IPS-18a (cell line): ENCODE measurements around the gene MYH6.

ENCODE experiments used
- H3K27ac ChIP-seq: one replicate; pipeline ENCODE4 v1.5.1; 2013; ENCODE audit warnings: low read length
- H3K27me3 ChIP-seq: one replicate; pipeline ENCODE4 v1.6.1; 2013; ENCODE audit warnings: mild to moderate bottlenecking, low read length; ENCODE audit not compliant: control insufficient read depth, insufficient read depth
- H3K36me3 ChIP-seq: one replicate; pipeline ENCODE4 v1.6.1; 2013; ENCODE audit warnings: low read depth, low read length; ENCODE audit not compliant: control insufficient read depth
- H3K4me1 ChIP-seq: one replicate; pipeline ENCODE4 v1.6.1; 2013; ENCODE audit warnings: low read depth, low read length; ENCODE audit not compliant: control insufficient read depth
- H3K4me3 ChIP-seq: one replicate; pipeline ENCODE4 v1.5.1; 2013; ENCODE audit warnings: low read length
- H3K9ac ChIP-seq: one replicate; pipeline ENCODE4 v1.6.1; 2013; ENCODE audit warnings: mild to moderate bottlenecking, low read length, moderate library complexity
- H3K9me3 ChIP-seq: one replicate; pipeline ENCODE4 v1.6.1; 2013; ENCODE audit warnings: low read depth, low read length; ENCODE audit not compliant: control insufficient read depth

The MYH6 gene

DNA sequence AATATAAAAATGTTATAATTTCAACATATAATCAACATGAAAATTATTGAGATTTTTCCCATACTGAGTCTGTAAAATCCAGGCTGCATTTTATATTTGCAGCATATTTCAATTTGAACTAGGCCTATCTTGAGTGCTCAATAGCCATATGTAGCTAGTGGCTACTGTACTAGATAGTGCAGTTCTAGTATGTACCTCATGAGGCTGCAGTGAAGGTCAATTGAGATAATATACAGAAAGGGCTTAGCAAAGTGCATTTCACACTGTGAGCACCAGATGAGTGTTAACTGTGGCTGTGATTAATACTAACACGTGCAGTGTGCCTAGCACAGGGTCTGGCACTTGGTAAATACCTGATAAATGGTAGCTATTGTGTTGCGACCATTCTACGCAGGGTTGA, 50.0 kb downstream of the MYH6 start:
- Histone ChIP-seq H3K27me3 (peaks cover 11% of the 10 kb centered on the region), H3K4me1 (peaks cover 3% of the 10 kb centered on the region), H3K9ac (no peak overlapping the region), H3K9me3 (no peaks in the 10 kb centered on the region), H3K4me3 (no peak overlapping the region), H3K27ac (no peak overlapping the region), H3K36me3 (peaks cover 20% of the 10 kb centered on the region)

DNA sequence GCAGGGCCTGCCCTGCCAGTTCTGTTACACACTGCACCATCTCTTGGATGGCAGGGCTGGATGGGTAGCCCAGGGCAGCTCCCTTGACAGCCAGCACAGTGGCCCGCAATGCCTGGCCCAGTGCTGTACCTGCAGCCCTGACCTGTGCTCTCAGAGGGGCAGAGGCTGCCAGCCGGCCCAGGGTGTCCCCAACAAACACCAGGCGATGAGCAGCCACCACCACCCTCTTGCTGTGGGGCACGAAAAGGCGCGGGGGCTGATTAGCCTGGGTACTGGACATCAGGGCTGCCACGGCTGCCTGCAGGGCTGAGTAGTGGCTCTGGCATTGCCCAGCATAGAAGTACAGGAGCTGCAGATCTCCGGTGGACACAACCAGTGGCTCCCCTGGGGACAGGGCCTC, 50.8 kb downstream of the MYH6 start:
- no peak overlapping the region for H3K9ac ChIP-seq
- H3K27me3 ChIP-seq, result peaks cover 11% of the 10 kb centered on the region
- H3K4me1 ChIP-seq, result peaks cover 4% of the 10 kb centered on the region
- peaks cover 20% of the 10 kb centered on the region for H3K36me3 ChIP-seq
- no peaks in the 10 kb centered on the region for H3K9me3 ChIP-seq
- no peak overlapping the region for H3K4me3 ChIP-seq
- no peak overlapping the region for H3K27ac ChIP-seq

DNA sequence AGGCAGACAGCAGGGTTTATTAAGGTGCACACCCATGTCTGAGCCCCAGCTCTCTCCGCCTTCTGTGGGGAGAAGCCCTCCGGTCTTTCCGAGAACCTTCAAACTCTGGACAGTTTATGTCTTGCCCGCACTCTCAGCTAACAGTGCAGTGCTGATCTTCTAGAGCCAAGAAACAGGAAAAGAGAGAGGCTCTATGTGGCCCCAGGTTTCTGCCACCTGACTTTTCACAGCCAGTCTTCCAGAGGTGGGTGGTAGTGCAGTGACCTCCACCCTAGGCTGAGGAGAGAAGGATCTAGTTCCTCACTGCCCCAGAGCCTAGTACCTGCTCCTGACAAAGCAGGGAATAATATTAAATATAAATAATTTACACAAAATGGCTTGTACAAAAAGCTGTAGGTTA, 51.4 kb downstream of the MYH6 start:
- Histone ChIP-seq H3K4me1 (peaks cover 4% of the 10 kb centered on the region), H3K4me3 (no peak overlapping the region), H3K27ac (no peak overlapping the region), H3K36me3 (peaks cover 20% of the 10 kb centered on the region), H3K9me3 (no peaks in the 10 kb centered on the region), H3K9ac (no peak overlapping the region), H3K27me3 (peaks cover 14% of the 10 kb centered on the region)

DNA sequence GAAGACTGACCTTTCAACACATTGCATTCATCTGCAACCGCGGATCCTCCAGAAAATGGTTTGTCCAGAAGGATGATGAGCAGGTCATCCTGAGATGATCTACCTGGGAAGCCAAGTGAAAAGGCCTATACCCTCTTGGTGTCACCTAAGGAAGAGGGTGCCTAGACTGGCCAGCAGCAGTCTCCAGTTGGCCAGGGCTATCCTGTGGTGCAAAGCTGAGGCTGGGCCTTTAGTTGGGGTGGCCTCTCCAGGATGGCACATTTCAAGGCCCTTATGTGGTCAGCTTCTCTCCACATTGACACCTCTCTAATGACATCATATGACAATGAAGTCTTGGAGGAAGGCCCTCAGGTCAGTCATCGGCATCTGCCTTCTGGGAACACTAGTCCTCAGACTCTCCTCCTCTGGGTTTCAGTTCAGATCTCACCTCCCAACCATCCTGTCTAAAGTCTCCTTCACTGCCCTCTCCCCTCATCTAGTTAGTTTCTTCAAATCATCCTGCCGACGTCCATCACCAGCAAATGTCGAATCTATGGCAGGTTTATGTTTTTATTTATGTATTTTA, 52.1 kb downstream of the MYH6 start:
- Histone ChIP-seq H3K27me3 (peaks cover 21% of the 10 kb centered on the region), H3K9me3 (no peaks in the 10 kb centered on the region), H3K9ac (no peak overlapping the region), H3K36me3 (peaks cover 20% of the 10 kb centered on the region), H3K4me3 (no peak overlapping the region), H3K4me1 (peaks cover 4% of the 10 kb centered on the region), H3K27ac (no peak overlapping the region)

DNA sequence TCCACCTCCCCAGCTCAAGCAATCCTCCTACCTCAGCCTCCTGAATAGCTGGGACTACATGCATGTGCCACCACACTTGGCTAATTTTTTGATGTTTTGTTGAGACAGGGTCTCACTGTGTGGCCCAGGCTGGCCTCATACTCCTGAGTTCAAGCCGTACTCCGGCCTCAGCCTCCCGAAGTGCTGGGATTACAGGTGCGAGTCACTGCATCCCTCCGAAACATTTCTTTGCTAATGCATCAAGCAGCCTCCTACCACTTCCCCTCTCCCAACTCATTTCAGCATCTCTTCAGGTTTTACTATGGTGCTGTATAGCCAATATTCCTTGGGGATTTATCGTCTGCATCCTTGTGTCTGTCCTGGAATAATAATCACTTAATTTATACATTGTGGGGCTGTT, 53.1 kb downstream of the MYH6 start:
- peaks cover 25% of the 10 kb centered on the region for H3K27me3 ChIP-seq
- H3K36me3 ChIP-seq, result peaks cover 16% of the 10 kb centered on the region
- H3K9ac ChIP-seq, result no peak overlapping the region
- H3K4me1 ChIP-seq, result peaks cover 4% of the 10 kb centered on the region
- H3K9me3 ChIP-seq, result no peaks in the 10 kb centered on the region
- H3K27ac ChIP-seq, result no peak overlapping the region
- no peak overlapping the region for H3K4me3 ChIP-seq

DNA sequence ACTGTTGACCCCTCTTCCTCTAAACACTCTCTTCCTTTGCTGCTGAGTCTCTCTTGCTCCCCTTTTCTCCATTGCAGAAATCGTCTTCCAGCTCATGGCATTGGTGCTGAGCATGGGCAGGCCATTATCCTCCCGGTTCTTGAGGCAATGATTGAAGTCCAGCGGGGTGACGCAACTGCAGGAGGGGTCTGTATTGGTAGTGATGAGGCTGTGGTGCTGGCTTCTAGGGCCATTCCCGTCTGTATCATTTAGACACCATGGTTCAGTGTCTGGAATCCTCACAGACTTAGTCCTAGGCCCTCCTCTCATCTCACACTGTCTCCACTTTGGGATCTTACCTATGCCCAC, 54.7 kb downstream of the MYH6 start:
- peaks cover 4% of the 10 kb centered on the region for H3K4me1 ChIP-seq
- H3K36me3 ChIP-seq, result peaks cover 12% of the 10 kb centered on the region
- peaks cover 25% of the 10 kb centered on the region for H3K27me3 ChIP-seq
- H3K4me3 ChIP-seq, result peak overlapping the region; percentile 69
- no peak overlapping the region for H3K9ac ChIP-seq
- H3K27ac ChIP-seq, result no peak overlapping the region
- no peaks in the 10 kb centered on the region for H3K9me3 ChIP-seq

DNA sequence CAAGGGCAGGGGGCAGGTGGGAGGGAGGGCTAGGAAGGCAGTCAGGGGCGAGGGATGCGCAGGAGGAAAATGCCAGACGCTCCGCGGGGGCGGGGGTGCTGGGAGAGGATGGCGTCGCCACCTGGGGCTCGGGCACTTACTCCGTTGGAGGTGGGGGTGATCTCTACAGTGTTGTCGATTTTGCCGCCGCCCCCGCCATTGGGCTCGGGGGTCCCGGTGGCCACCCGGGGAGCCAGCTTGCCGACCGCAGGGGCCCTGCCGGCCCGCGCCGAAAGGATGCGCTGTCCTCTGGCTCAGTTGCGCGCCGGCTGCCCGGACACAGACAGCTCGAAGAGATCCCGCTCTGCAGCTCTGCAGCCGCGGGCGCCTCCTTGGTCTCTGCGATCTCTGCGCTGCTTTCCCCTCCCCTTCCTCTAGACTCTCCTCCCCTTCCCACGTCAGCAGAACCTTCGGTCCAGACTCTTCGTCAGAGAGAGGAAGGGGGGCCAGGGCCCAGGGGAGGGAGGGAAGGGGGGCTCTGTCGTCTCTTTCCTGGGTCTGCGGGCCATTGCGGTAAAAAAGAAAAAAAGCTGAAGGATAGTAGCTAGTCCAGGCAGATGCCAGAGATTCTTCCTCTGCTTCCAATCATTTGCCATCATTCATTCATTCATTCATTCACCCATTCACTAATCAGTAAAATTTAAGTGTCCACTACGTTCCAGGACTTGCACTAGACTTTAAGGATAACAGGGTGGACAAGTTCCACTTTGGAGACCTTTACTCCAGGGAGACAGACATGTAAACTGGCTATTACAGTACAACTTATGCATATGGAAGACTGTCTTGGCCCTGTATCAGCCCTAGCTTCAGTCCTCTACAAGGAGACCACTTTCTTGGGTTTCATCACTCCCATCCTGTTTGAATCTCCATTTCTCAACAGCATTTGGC, 55.3 kb downstream of the MYH6 start, which contains the start of gene SLC22A17:
TSS of gene SLC22A17 (minus strand) at position 382 of the 927 bp plus-strand sequence.
- H3K4me1 ChIP-seq, result peaks cover 4% of the 10 kb centered on the region
- H3K9ac ChIP-seq, result no peak within 1 kb of the TSS
- H3K4me3 ChIP-seq, result peak within 1 kb of the TSS; percentile 69
- peaks cover 25% of the 10 kb centered on the region for H3K27me3 ChIP-seq
- peaks cover 7% of the 10 kb centered on the region for H3K36me3 ChIP-seq
- no peaks in the 10 kb centered on the region for H3K9me3 ChIP-seq
- no peak within 1 kb of the TSS for H3K27ac ChIP-seq

DNA sequence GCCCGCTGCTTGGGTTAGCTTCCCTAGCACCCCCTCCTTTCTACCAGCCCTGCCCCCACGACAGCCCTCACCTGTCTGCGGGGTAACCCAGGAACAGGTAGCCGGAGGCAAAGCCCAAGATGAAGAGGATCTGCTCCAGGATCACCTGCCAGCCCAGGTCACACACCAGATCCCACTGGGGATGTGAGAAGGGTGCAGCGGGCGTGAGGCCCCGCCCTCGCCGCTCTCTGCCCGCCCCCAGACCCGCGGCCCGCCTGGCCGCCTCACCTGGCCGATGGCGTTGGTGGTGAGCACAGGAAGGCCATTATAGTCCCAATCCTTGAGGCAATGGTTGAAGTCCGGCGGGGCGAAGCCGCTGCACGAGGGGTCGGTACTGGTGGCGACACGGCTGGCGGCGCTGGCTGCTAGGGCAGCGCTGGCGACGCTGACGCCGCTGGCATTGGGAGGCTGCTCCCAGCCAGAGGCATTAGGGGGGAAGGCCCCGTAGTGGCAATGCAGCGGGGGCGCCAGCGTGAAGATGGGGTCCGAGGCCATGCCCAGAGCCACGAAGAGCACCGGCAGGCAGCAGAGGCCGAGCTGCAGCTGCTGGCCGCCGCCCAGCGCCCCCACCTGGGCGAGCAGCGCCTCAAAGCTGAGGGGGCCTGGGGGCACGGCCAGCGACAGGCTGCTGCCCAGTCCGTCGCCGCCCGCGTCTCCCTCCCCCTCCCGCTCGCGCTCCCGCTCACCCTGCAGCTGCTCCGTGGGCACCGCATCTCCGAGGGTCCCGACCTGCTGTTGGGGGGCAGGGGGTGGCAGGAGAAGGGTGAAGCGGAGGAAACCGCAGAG, 56.2 kb downstream of the MYH6 start:
- no peaks in the 10 kb centered on the region for H3K9me3 ChIP-seq
- no peaks in the 10 kb centered on the region for H3K36me3 ChIP-seq
- H3K4me3 ChIP-seq, result peak overlapping the region; percentile 69
- H3K4me1 ChIP-seq, result peaks cover 4% of the 10 kb centered on the region
- H3K27ac ChIP-seq, result no peak overlapping the region
- H3K27me3 ChIP-seq, result peaks cover 25% of the 10 kb centered on the region
- no peak overlapping the region for H3K9ac ChIP-seq

DNA sequence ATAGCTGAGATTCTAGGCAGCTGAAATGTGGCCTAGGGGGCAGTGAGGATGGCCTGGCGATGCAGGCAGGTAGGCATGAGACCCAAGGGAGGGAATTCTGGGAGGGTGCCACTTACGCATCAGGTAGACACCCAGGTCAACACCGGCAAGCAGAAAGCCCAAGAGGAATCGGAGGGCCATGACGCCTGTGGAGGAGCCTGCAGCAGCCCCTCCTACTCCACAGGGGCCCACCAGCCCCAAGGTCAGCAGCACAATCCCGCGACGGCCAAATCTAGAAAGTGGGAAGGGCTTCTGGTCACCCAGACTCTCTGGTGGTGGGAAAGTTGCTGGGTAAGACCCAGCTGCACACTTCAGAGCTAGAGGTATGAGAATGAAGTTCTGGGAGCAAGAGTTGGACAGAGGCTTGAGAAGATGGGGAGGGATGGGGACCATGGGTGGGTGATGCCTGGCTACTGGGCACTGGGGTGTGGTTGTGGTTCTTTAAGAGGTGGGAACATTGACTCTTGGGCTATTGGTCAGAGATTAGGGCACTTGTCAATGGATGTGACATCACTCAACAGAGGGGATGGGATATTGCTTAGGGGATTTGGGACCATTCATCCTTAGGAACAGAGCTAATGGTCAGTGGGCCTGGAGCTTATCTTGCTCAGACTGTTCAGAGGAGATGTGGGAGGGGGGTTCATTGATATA, 58.8 kb downstream of the MYH6 start:
- H3K36me3 ChIP-seq, result no peaks in the 10 kb centered on the region
- peaks cover 4% of the 10 kb centered on the region for H3K4me1 ChIP-seq
- H3K4me3 ChIP-seq, result no peak overlapping the region
- no peaks in the 10 kb centered on the region for H3K9me3 ChIP-seq
- H3K9ac ChIP-seq, result no peak overlapping the region
- H3K27ac ChIP-seq, result no peak overlapping the region
- H3K27me3 ChIP-seq, result peaks cover 25% of the 10 kb centered on the region

DNA sequence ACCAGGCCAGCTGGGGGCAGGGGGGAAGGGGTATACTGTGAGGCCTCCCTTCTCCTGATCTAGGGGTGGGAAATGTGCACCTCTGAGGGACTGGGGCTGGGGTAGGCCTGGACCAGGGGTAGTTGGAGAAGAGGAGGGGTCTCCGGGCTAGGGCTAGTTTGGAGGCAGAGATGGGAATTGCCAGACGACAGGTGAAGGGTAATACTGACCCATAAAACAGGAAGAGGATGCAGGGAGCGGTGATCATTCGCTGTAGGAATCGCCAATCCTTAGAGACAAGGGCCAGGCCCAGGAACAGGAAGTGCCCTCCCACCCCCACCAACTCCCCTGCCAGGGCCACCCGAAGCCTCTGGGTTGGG, 59.8 kb downstream of the MYH6 start:
- Histone ChIP-seq H3K4me3 (no peak overlapping the region), H3K27ac (no peak overlapping the region), H3K9me3 (no peaks in the 10 kb centered on the region), H3K36me3 (no peaks in the 10 kb centered on the region), H3K4me1 (peaks cover 4% of the 10 kb centered on the region), H3K9ac (no peak overlapping the region), H3K27me3 (peaks cover 16% of the 10 kb centered on the region)
